Measurements from ENCODE around the gene MMP7.

DNA sequence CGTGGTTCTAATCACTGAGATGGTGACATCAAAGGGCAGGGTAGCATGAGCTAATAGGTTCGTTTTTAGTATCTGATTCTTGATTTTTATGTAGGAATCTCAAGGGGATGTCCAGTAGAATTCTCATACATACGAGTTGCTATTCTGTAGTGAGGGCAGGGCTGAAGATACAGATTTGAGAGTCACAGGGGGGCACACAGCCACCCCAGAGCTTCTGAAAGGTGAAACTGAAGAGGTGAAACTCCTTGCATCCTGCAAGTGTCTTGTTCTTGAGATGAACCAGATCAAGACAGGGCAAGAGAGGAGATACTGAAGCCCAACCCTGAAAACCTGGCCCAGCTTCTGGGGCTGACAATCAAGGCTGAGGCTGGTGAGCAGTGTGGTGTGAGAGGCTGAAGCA is 42.3 kb downstream of the MMP7 start:
- TF ChIP-seq, protein P1, sequence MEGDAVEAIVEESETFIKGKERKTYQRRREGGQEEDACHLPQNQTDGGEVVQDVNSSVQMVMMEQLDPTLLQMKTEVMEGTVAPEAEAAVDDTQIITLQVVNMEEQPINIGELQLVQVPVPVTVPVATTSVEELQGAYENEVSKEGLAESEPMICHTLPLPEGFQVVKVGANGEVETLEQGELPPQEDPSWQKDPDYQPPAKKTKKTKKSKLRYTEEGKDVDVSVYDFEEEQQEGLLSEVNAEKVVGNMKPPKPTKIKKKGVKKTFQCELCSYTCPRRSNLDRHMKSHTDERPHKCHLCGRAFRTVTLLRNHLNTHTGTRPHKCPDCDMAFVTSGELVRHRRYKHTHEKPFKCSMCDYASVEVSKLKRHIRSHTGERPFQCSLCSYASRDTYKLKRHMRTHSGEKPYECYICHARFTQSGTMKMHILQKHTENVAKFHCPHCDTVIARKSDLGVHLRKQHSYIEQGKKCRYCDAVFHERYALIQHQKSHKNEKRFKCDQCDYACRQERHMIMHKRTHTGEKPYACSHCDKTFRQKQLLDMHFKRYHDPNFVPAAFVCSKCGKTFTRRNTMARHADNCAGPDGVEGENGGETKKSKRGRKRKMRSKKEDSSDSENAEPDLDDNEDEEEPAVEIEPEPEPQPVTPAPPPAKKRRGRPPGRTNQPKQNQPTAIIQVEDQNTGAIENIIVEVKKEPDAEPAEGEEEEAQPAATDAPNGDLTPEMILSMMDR (IDR thresholded peaks at IDR 0.05): no peak
- TF ChIP-seq POLR2A (IDR thresholded peaks at IDR 0.05): no peak

Measured in right lobe of liver (tissue), 4 donors.